H9 (cell line): ENCODE measurements around the gene LAIR1. TPM values are rescaled to one million over a fixed set of nuclear protein-coding genes. Genes with fewer than 3 reads are reported as not detected.

ENCODE experiments used
- DNase-seq: peaks from one replicate; pipeline ENCODE4 v3.0.0-alpha.2; 2017
- H2AFZ ChIP-seq: one replicate; pipeline ENCODE4 v1.6.1; 2013; ENCODE audit warnings: mild to moderate bottlenecking, low read length, control low read depth, moderate library complexity
- H2AK5ac ChIP-seq: 2 replicates; pipeline ENCODE4 v1.6.1; 2013; ENCODE audit warnings: low read length, control low read depth, mixed read lengths; ENCODE audit not compliant: insufficient read length
- H2BK120ac ChIP-seq: one replicate; pipeline ENCODE4 v1.6.1; 2013; ENCODE audit warnings: low read depth, mild to moderate bottlenecking, low read length, control low read depth, inconsistent platforms; ENCODE audit not compliant: poor library complexity, severe bottlenecking
- H2BK12ac ChIP-seq: 2 replicates; pipeline ENCODE4 v1.6.1; 2013; ENCODE audit warnings: low read length, control low read depth, mixed read lengths, low read depth; ENCODE audit not compliant: insufficient read length
- H2BK15ac ChIP-seq: 2 replicates; pipeline ENCODE4 v1.6.1; 2013; ENCODE audit warnings: low read depth, low read length, control low read depth
- H2BK20ac ChIP-seq: one replicate; pipeline ENCODE4 v1.6.1; 2013; ENCODE audit warnings: low read depth, mild to moderate bottlenecking, low read length, control low read depth, inconsistent platforms; ENCODE audit not compliant: poor library complexity, severe bottlenecking
- H2BK5ac ChIP-seq: 2 replicates; pipeline ENCODE4 v1.6.1; 2013; ENCODE audit warnings: low read length, control low read depth, mixed read lengths; ENCODE audit not compliant: insufficient read length
- H3K14ac ChIP-seq: 2 replicates; pipeline ENCODE4 v1.6.1; 2013; ENCODE audit warnings: low read length, control low read depth; ENCODE audit not compliant: insufficient read depth
- H3K18ac ChIP-seq: 2 replicates; pipeline ENCODE4 v1.6.1; 2013; ENCODE audit warnings: low read depth, mild to moderate bottlenecking, mixed read lengths, low read length, control low read depth; ENCODE audit not compliant: insufficient read length
- H3K23ac ChIP-seq: 2 replicates; pipeline ENCODE4 v1.6.1; 2013; ENCODE audit warnings: low read length, control low read depth, mixed read lengths, low read depth; ENCODE audit not compliant: insufficient read length
- H3K23me2 ChIP-seq: 2 replicates; pipeline ENCODE4 v1.6.1; 2013; ENCODE audit warnings: low read depth, mild to moderate bottlenecking, mixed read lengths, low read length, control low read depth; ENCODE audit not compliant: insufficient read length, poor library complexity, severe bottlenecking
- H3K27ac ChIP-seq: 2 replicates; pipeline ENCODE4 v1.5.1; 2013; ENCODE audit warnings: low read length, control low read depth, mixed read lengths, low read depth; ENCODE audit not compliant: insufficient read length
- H3K27me3 ChIP-seq: 2 replicates; pipeline ENCODE4 v1.6.1; 2013; ENCODE audit warnings: low read length, control low read depth, inconsistent platforms; ENCODE audit not compliant: insufficient read depth
- H3K4ac ChIP-seq: 2 replicates; pipeline ENCODE4 v1.6.1; 2013; ENCODE audit warnings: low read depth, mild to moderate bottlenecking, control low read depth, inconsistent platforms, low read length, moderate library complexity
- H3K4me1 ChIP-seq: 2 replicates; pipeline ENCODE4 v1.6.1; 2013; ENCODE audit warnings: low read length, control low read depth, inconsistent platforms; ENCODE audit not compliant: insufficient read depth
- H3K4me2 ChIP-seq: 2 replicates; pipeline ENCODE4 v1.6.1; 2013; ENCODE audit warnings: low read length, control low read depth, mixed read lengths; ENCODE audit not compliant: insufficient read length, insufficient read depth
- H3K56ac ChIP-seq: 2 replicates; pipeline ENCODE4 v1.6.1; 2013; ENCODE audit warnings: low read depth, mild to moderate bottlenecking, mixed read lengths, low read length, control low read depth; ENCODE audit not compliant: insufficient read length
- H3K79me1 ChIP-seq: 2 replicates; pipeline ENCODE4 v1.6.1; 2013; ENCODE audit warnings: low read depth, mild to moderate bottlenecking, moderate library complexity, low read length, control low read depth, inconsistent platforms; ENCODE audit not compliant: insufficient read depth, poor library complexity, severe bottlenecking
- H3K79me2 ChIP-seq: 2 replicates; pipeline ENCODE4 v1.6.1; 2013; ENCODE audit warnings: low read length, control low read depth, inconsistent platforms; ENCODE audit not compliant: insufficient read depth
- H3K9ac ChIP-seq: 2 replicates; pipeline ENCODE4 v1.6.1; 2013; ENCODE audit warnings: low read length, control low read depth, mixed read lengths; ENCODE audit not compliant: insufficient read length; ENCODE audit errors: extremely low read depth
- H3K9me3 ChIP-seq: one replicate; pipeline ENCODE4 v1.6.1; 2013; ENCODE audit warnings: low read depth, low read length, inconsistent platforms; ENCODE audit not compliant: control insufficient read depth
- H3T11ph ChIP-seq: one replicate; pipeline ENCODE4 v1.6.1; 2013; ENCODE audit warnings: mild to moderate bottlenecking, low read length, control low read depth, inconsistent platforms
- H4K20me1 ChIP-seq: one replicate; pipeline ENCODE4 v1.6.1; 2013; ENCODE audit not compliant: control insufficient read depth, insufficient read length, insufficient read depth
- H4K5ac ChIP-seq: 2 replicates; pipeline ENCODE4 v1.6.1; 2013; ENCODE audit warnings: low read depth, mild to moderate bottlenecking, mixed read lengths, low read length, control low read depth; ENCODE audit not compliant: insufficient read length
- H4K8ac ChIP-seq: replicated peaks from 2 replicates; pipeline ENCODE4 v1.6.1; 2013; ENCODE audit warnings: low read length, control low read depth, mixed read lengths, low read depth; ENCODE audit not compliant: insufficient read length
- H4K91ac ChIP-seq: 2 replicates; pipeline ENCODE4 v1.6.1; 2013; ENCODE audit warnings: low read depth, mild to moderate bottlenecking, moderate library complexity, mixed read lengths, low read length, control low read depth; ENCODE audit not compliant: insufficient read length
- H3K27ac Mint-ChIP-seq, 3 experiments: 2 replicates in 2 of 3; 3 replicates in 1 of 3; pipeline ENCODE4 v1.8.0; 2020 to 2021; ENCODE audit warnings: mixed read lengths in 3 of 3, mild to moderate bottlenecking in 1 of 3, moderate library complexity in 1 of 3
- H3K27me3 Mint-ChIP-seq: 2 replicates; pipeline ENCODE4 v1.8.0; 2021; ENCODE audit warnings: low read depth, mild to moderate bottlenecking, moderate library complexity, mixed read lengths
- H3K36me3 Mint-ChIP-seq, 3 experiments: 2 replicates in 2 of 3; 3 replicates in 1 of 3; pipeline ENCODE4 v1.8.0; 2020 to 2021; ENCODE audit warnings: low read depth in 3 of 3, mixed read lengths in 3 of 3; ENCODE audit not compliant: insufficient read depth in 1 of 3
- H3K4me1 Mint-ChIP-seq, 2 experiments: 2 replicates each; pipeline ENCODE4 v1.8.0; 2020; ENCODE audit warnings: mixed read lengths in 2 of 2
- H3K4me3 Mint-ChIP-seq, 2 experiments: 2 replicates in 1 of 2; 3 replicates in 1 of 2; pipeline ENCODE4 v1.8.0; 2020 to 2021; ENCODE audit warnings: mild to moderate bottlenecking in 2 of 2, mixed read lengths in 2 of 2, moderate library complexity in 1 of 2
- H3K9me3 Mint-ChIP-seq, 2 experiments: 2 replicates in 1 of 2; 3 replicates in 1 of 2; pipeline ENCODE4 v1.8.0; 2020; ENCODE audit warnings: mild to moderate bottlenecking in 2 of 2, mixed read lengths in 2 of 2, moderate library complexity in 1 of 2
- CTCF ChIP-seq: fragments of 200-600 bp; sonication (generic); conservative IDR thresholded peaks from 3 replicates; pipeline ENCODE4 v1.8.0; 2021; ENCODE audit warnings: antibody characterized with exemption, mild to moderate bottlenecking
- WGBS: extraction: QIAGEN DNeasy Blood & Tissue Kit; methylation state at CpG from one replicate; pipeline ENCODE4 v1.1.7; 2013; ENCODE audit warnings: missing lambda C conversion rate, low lambda C conversion rate, mixed read lengths; ENCODE audit not compliant: insufficient read length; ENCODE audit errors: extremely low coverage; 5-methylcytosine and 5-hydroxymethylcytosine counted together
- total RNA-seq: library from RNA; stranded (reverse); gene quantifications from 2 replicates; pipeline ENCODE4 v1.2.1, GENCODE V29; 2021

Gene LAIR1
- total RNA-seq, 1 experiment from 2014 or later: not detected

DNA sequence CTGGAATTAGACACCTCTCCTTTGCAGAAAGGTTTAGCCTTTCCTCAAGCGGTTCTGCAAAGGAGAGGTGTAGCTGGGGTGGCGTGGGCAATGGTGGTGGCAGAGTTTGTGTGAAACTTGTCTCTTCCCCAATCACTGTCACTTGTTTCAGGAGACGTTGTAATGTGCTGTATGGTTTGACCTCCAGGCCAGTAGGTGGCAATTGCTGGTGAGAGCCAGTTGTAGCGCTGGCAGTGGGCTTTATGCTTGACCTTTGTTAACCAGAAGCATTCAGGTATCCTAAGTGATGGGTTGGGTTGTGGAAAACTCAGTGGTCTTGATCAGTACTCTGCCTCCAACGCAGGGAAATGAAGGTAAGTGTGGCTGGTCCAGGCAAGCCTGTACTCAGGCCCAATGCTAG is 39.1 kb downstream of the LAIR1 start:
- Histone ChIP-seq H2BK120ac (no peak overlapping the region), H2AFZ (no peak overlapping the region), H2AK5ac (no peak overlapping the region), H2BK20ac (no peak overlapping the region), H3K4me2 (no peak overlapping the region), H3K4me1 (peaks cover 6% of the 10 kb centered on the region), H4K8ac (no peak overlapping the region), H3K23ac (no peak overlapping the region), H3K79me2 (no peaks in the 10 kb centered on the region), H4K20me1 (no peaks in the 10 kb centered on the region), H4K91ac (no peak overlapping the region), H3T11ph (no peak overlapping the region), H4K5ac (no peak overlapping the region), H3K56ac (no peak overlapping the region), H3K18ac (no peak overlapping the region), H3K9ac (no peak overlapping the region), H3K27ac (no peak overlapping the region), H2BK5ac (no peak overlapping the region), H3K27me3 (no peaks in the 10 kb centered on the region; the same call in 1 of the 2 replicates), H3K79me1 (no peaks in the 10 kb centered on the region), H3K23me2 (no peaks in the 10 kb centered on the region), H3K9me3 (no peaks in the 10 kb centered on the region), H3K4ac (no peak overlapping the region), H2BK15ac (no peak overlapping the region), H3K14ac (no peak overlapping the region), H2BK12ac (no peak overlapping the region)
- TF ChIP-seq CTCF: no peak
- Mint-ChIP-seq H3K27ac (peak overlapping the region in 1 of 3 experiments; percentile 52; a peak in 1 of 7 replicates), H3K9me3 (peaks cover 19 to 54% of the 10 kb centered on the region in 2 experiments), H3K27me3 (peaks cover 40% of the 10 kb centered on the region), H3K36me3 (peaks cover 8 to 19% (median 12%) of the 10 kb centered on the region in 3 experiments), H3K4me3 (no peak overlapping the region; a peak in 1 of 5 replicates), H3K4me1 (peaks cover 16 to 25% of the 10 kb centered on the region in 2 experiments)
- no peak for DNase-seq
- WGBS: no CpG with 5 or more reads among the region's 5 CpGs
